K562 (cell line): ENCODE results near the gene ZNF787. TPM values are rescaled to one million over a fixed set of nuclear protein-coding genes. Genes with fewer than 3 reads are reported as not detected.

Experiments
- BRD4 ChIP-seq: fragments of 200-600 bp; sonication (generic); IDR thresholded peaks from 2 replicates; pipeline ENCODE4 v1.6.1; 2017; ENCODE audit warnings: inconsistent platforms
- CAMTA2 ChIP-seq: fragments of 250-450 bp; sonication (Bioruptor Pico); conservative IDR thresholded peaks from 2 replicates; pipeline ENCODE4 v1.5.1; 2022
- CBFA2T2 ChIP-seq: fragments of 450-650 bp; conservative IDR thresholded peaks from 2 replicates; pipeline ENCODE4 v1.6.1; 2017; ENCODE audit warnings: mild to moderate bottlenecking
- E2F3 ChIP-seq: fragments of 250-450 bp; sonication (Bioruptor Pico); IDR thresholded peaks from 2 replicates; pipeline ENCODE4 v1.4.0; 2020; ENCODE audit warnings: mild to moderate bottlenecking
- FOXK2 ChIP-seq, 2 experiments: fragments of 450-650 bp; IDR thresholded peaks in 1 of 2; conservative IDR thresholded peaks in 1 of 2; 2 replicates each; pipeline ENCODE4 v1.6.1; 2016; ENCODE audit warnings: low read depth in 2 of 2, mild to moderate bottlenecking in 1 of 2
- HNRNPK ChIP-seq: fragments of 200-400 bp; formaldehyde crosslinking; IDR thresholded peaks from one replicate; pipeline ENCODE4 v1.6.1; 2018; ENCODE audit warnings: mild to moderate bottlenecking, low read depth, low read length; ENCODE audit not compliant: poor library complexity, severe bottlenecking
- HNRNPLL ChIP-seq: fragments of 200-400 bp; formaldehyde crosslinking; IDR thresholded peaks from 2 replicates; pipeline ENCODE4 v1.6.1; 2017; ENCODE audit warnings: low read length, low read depth, mild to moderate bottlenecking; ENCODE audit not compliant: poor library complexity, severe bottlenecking
- MCM3 ChIP-seq: fragments of 450-650 bp; IDR thresholded peaks from 2 replicates; pipeline ENCODE4 v1.6.1; 2016
- PHF21A ChIP-seq: fragments of 450-650 bp; IDR thresholded peaks from 2 replicates; pipeline ENCODE4 v1.6.1; 2017; ENCODE audit warnings: low read depth, borderline replicate concordance
- POLR2AphosphoS2 ChIP-seq: IDR thresholded peaks from 2 replicates; pipeline ENCODE4 v1.6.1; 2012; ENCODE audit warnings: low read length, improper control_type of control experiment
- ZBTB2 ChIP-seq: fragments of 450-650 bp; IDR thresholded peaks from 2 replicates; pipeline ENCODE4 v1.6.1; 2016; ENCODE audit warnings: antibody characterized with exemption
- ZFPM2 ChIP-seq: fragments of 250-450 bp; sonication (Bioruptor Pico); IDR thresholded peaks from 2 replicates; pipeline ENCODE4 v1.5.1; 2022; ENCODE audit warnings: mild to moderate bottlenecking
- ZMIZ1 ChIP-seq, 2 experiments: fragments of 150-350 bp in 1 of 2; IDR thresholded peaks; 2 replicates each; pipeline ENCODE4 v1.6.1; 2012 to 2016; ENCODE audit warnings: low read depth in 2 of 2, low read length in 2 of 2, mild to moderate bottlenecking in 1 of 2, moderate library complexity in 1 of 2
- ZNF12 ChIP-seq: sonication (generic); formaldehyde crosslinking; IDR thresholded peaks from 2 replicates; pipeline ENCODE4 v1.4.0; 2020; ENCODE audit warnings: mild to moderate bottlenecking, missing genetic modification reagents
- ZNF551 ChIP-seq: fragments of 250-450 bp; sonication (Bioruptor Pico); IDR thresholded peaks from 2 replicates; pipeline ENCODE4 v1.5.0; 2021; ENCODE audit warnings: mild to moderate bottlenecking, moderate library complexity
- polyA plus RNA-seq, 8 experiments: library from polyadenylated mRNA; depleted of rRNA in 4 of 8; stranded (reverse) in 5 of 8; unstranded in 3 of 8; fragments of >200 nt; fragmentation: Nextera tagmentation in 2 of 8; fragmentation: Illumina TruSeq in 1 of 8; extraction: Ambion mirVana in 2 of 8; extraction: Trizol in 1 of 8; gene quantifications; 2 replicates each; pipeline versions ENCODE4 v1.2.1 to v1.2.3, GENCODE V29; 2011 to 2014; ENCODE audit warnings: inconsistent platforms in 1 of 8, missing spikeins in 1 of 8
- total RNA-seq, 7 experiments: library from RNA; depleted of rRNA in 6 of 7; stranded (reverse); fragments of >200 nt in 6 of 7; fragmentation: Illumina TruSeq in 2 of 7; extraction: Trizol in 2 of 7; gene quantifications; 2 replicates each; pipeline versions ENCODE4 v1.2.1 to v1.2.3, GENCODE V29; 2011 to 2021; ENCODE audit warnings: low replicate concordance in 1 of 7
- TF ChIP-seq, protein P1 (sequence below), 2 experiments: fragments of 200-800 bp in 1 of 2; sonication (Bioruptor generic) in 1 of 2; sonication (generic) in 1 of 2; formaldehyde crosslinking in 1 of 2; IDR thresholded peaks in 1 of 2; conservative IDR thresholded peaks in 1 of 2; 2 replicates each; pipeline versions ENCODE4 v1.5.0 to v1.6.1; 2016 to 2020; ENCODE audit warnings: missing compliant biosample characterization in 1 of 2, missing genetic modification characterization in 1 of 2, missing genetic modification reagents in 1 of 2
- TF ChIP-seq, protein P2 (sequence below): fragments of 150-350 bp; conservative IDR thresholded peaks from 2 replicates; pipeline ENCODE4 v1.6.1; 2014; ENCODE audit warnings: low read length

The ZNF787 gene
- total and polyA plus RNA-seq, 9 of the 15 experiments (the other 6 are each of a cell fraction or from before 2014, with no cell fraction given) = 0.45 to 77.6 (median 7.3) TPM

DNA sequence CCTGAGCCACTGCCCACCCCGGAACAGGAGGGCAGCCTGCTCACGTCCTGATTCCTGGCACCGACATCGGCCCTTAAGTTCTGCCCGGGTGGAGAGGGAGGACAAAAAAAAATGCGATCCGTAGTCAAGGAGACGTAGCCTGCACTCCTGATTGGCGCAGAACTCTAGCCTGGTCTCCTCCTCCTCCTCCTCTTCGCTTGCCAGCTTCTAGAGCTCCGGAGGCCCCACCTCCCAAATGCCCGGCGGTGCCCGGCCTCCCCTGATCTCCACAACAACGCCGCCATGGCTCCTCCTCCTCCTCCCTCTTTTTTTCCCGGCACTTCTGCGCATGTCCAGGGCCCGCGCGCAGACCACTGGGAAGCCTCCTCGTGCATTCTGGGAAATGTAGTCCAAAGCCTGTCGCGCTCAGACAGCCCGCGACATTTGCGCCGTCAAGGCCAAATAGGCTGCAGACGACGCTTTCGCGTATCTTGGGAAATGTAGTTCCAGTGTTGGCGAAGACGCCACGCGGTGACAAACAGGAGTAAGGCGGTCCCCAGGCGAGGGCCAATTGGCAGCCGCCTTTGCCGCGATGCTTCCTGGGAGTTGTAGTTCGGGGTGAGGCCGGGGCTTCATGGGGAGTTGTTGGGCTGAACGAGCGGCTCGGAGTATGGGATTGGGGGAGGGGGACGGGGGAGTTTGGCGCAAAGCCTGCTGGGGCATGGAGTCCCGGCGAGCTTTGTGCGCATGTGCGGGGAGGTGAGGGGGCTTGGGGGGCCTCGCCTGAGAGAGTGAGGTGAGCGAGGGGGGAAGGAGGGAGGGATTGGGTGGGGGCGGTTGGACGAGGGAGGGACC, 19.7 kb upstream of the ZNF787 start, which contains the start of gene ZNF444 (continued):
- TF ChIP-seq ZNF551 (CRISPR knock-in tag) (no peak), BRD4 (no peak), ZFPM2 (CRISPR knock-in tag) (no peak), MCM3 (no peak), PHF21A (no peak), HNRNPK (no peak), HNRNPLL (peak; percentile 52), ZMIZ1 (IDR thresholded peaks at IDR 0.05; ENCODE audit: low read depth in 2 of 2, low read length in 2 of 2) (peak in 1 of 2 experiments; percentile 6; a peak in 1 of 4 replicates), FOXK2 (conservative IDR thresholded peaks at IDR 0.05 in 1 of 2, IDR thresholded peaks at IDR 0.05 in 1 of 2; ENCODE audit: low read depth in 2 of 2) (peak; percentile 24 to 63; a peak in 2 of 4 replicates), CAMTA2 (CRISPR knock-in tag) (no peak), ZBTB2 (peak; percentile 93), CBFA2T2 (no peak), E2F3 (no peak), POLR2AphosphoS2 (no peak), ZNF12 (no peak)
- TF ChIP-seq, protein P1, sequence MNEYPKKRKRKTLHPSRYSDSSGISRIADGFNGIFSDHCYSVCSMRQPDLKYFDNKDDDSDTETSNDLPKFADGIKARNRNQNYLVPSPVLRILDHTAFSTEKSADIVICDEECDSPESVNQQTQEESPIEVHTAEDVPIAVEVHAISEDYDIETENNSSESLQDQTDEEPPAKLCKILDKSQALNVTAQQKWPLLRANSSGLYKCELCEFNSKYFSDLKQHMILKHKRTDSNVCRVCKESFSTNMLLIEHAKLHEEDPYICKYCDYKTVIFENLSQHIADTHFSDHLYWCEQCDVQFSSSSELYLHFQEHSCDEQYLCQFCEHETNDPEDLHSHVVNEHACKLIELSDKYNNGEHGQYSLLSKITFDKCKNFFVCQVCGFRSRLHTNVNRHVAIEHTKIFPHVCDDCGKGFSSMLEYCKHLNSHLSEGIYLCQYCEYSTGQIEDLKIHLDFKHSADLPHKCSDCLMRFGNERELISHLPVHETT (CRISPR knock-in tag; conservative IDR thresholded peaks at IDR 0.05 in 1 of 2, IDR thresholded peaks at IDR 0.05 in 1 of 2) = peak in 1 of 2 experiments; percentile 78; a peak in 2 of 4 replicates
- TF ChIP-seq, protein P2, sequence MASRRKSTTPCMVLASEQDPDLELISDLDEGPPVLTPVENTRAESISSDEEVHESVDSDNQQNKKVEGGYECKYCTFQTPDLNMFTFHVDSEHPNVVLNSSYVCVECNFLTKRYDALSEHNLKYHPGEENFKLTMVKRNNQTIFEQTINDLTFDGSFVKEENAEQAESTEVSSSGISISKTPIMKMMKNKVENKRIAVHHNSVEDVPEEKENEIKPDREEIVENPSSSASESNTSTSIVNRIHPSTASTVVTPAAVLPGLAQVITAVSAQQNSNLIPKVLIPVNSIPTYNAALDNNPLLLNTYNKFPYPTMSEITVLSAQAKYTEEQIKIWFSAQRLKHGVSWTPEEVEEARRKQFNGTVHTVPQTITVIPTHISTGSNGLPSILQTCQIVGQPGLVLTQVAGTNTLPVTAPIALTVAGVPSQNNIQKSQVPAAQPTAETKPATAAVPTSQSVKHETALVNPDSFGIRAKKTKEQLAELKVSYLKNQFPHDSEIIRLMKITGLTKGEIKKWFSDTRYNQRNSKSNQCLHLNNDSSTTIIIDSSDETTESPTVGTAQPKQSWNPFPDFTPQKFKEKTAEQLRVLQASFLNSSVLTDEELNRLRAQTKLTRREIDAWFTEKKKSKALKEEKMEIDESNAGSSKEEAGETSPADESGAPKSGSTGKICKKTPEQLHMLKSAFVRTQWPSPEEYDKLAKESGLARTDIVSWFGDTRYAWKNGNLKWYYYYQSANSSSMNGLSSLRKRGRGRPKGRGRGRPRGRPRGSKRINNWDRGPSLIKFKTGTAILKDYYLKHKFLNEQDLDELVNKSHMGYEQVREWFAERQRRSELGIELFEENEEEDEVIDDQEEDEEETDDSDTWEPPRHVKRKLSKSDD = peak; percentile 93
